Stimulated activated CD4-positive, alpha-beta T cell treated with anti-CD3 and anti-CD28 coated beads, Interleukin-1b, Interleukin-23, amount 100 ng/mL, for 4 hours (primary cell): Measurements from ENCODE around the gene TNFRSF6B.

Experiments used
- DNase-seq, 2 donors: peaks; one replicate each; pipeline ENCODE4 v3.0.0-alpha.2; 2020; ENCODE audit warnings: low read depth in 2 of 2

Gene TNFRSF6B

DNA sequence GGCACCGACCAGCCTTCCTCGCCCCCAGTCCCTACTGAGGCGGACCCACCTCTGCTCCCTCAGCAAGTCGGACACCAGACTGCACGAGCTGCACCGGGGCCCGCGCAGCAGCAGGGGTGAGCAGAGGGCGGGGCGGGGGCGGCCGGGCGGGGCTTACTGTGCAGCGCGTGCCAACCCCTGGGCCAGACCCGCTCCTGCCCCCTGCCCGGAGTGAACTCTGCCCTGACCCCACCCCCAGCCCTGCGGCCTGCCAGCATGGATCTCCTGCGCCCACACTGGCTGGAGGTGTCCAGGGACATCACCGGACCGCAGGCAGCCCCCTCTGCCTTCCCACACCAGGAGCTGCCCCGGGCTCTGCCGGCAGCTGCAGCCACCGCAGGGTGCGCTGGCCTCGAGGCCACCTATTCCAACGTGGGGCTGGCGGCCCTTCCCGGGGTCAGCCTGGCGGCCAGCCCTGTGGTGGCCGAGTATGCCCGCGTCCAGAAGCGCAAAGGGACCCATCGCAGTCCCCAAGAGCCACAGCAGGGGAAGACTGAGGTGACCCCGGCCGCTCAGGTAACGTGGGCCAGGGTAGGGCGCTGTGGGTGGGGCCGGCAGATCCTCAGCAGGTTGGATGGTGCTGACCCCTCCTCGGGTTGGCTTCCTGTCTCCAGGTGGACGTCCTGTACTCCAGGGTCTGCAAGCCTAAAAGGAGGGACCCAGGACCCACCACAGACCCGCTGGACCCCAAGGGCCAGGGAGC lies 41.7 kb downstream of the TNFRSF6B start:
- DNase-seq = no peak

DNA sequence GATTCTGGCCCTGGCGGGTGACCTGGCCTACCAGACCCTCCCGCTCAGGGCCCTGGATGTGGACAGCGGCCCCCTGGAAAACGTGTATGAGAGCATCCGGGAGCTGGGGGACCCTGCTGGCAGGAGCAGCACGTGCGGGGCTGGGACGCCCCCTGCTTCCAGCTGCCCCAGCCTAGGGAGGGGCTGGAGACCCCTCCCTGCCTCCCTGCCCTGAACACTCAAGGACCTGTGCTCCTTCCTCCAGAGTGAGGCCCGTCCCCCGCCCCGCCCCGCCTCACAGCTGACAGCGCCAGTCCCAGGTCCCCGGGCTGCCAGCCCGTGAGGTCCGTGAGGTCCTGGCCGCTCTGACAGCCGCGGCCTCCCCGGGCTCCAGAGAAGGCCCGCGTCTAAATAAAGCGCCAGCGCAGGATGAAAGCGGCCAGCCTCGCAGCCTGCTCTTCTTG lies 42.3 kb downstream of the TNFRSF6B start:
- DNase-seq = no peak

DNA sequence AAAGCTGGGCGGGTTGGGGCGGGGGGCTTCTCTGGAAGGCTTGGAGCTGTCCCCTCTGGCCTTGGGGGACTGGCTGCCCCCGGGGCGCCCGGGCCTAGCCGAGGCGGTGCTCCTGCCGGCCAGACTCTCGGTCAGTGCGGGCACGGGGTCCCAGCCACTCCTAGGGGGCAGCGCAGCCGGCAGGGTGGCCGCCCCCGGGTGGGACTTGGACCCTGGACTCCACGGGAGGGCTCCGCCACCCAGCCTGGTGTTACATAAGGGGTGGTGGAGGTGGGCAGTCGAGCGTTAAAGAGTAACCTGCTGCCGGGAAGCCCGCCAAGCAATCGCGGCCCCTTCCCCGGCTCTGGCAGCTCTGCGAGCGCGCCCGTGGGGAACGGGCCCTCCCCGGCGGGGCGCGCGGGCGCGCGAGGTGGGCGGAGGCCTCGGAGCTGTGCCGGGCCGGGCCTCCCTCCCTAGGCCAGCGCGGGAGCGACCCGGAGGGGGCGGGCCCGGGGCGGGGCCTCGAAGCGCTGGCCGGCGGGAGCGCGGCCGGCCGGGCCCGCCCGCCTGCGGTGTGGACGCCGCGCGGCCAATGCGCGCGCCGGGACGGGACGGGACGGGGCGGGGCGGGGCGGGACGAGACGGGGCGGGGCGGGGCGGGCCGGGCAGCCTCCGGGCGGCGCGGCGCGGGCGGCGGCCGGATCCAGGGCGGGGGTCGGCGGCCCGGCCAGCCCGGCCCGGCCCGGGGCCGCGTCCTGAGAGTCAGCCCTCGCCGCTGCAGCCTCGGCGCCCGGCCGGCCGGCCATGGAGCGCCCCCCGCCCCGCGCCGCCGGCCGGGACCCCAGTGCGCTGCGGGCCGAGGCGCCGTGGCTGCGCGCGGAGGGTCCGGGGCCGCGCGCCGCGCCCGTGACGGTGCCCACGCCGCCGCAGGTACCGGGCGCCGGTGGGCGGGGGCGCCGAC lies 42.9 kb downstream of the TNFRSF6B start, which contains the start of gene SLC2A4RG:
Gene SLC2A4RG (plus strand): TSS at position 647 of the 940 bp plus-strand sequence. CDS start 137 bp downstream, at position 784.
- DNase-seq = peak in 1 of 2 donors; percentile 66

- DNase-seq = no peak
These were observed 43.7 kb downstream of the TNFRSF6B start for GRCh38 chr20:63740070-63740626.

DNA sequence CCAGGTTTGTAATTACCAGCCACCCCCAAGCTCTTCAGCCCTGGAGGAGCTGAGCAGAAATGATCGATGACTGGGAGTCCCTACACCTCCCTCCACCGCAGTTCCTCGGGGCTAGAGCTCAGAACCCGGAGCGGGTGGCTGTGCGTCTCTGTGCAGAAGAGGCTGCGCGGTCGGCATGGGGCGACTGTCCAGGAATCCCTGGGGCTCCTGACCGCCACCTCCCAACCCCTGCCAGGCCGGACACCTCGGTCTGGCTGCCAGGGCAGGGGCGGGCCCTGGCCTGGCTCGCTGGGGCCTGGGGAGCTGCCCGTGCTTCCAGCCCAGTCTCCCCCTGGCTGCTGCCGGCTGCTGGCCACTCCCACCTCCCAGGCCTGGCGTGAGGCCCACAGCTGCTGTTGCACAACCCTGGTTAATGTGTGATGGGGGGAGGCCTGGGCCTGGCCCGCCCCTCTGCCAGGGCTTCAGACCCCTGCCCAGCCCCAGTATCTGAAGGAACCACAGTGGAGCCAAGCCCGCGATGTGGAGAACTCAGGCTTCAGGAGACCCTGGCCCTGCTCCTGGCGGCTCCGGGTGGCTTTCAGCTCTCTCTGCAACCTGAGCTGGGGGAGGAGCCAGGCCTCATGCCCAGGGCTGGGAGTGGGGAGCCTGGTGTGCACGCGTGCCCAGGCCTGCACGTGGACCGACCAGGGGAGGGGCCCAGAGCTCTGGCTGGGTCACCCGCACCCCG lies 44.3 kb downstream of the TNFRSF6B start:
- no peak for DNase-seq

- DNase-seq = no peak
These were observed 44.9 kb downstream of the TNFRSF6B start for GRCh38 chr20:63741354-63741675.

DNA sequence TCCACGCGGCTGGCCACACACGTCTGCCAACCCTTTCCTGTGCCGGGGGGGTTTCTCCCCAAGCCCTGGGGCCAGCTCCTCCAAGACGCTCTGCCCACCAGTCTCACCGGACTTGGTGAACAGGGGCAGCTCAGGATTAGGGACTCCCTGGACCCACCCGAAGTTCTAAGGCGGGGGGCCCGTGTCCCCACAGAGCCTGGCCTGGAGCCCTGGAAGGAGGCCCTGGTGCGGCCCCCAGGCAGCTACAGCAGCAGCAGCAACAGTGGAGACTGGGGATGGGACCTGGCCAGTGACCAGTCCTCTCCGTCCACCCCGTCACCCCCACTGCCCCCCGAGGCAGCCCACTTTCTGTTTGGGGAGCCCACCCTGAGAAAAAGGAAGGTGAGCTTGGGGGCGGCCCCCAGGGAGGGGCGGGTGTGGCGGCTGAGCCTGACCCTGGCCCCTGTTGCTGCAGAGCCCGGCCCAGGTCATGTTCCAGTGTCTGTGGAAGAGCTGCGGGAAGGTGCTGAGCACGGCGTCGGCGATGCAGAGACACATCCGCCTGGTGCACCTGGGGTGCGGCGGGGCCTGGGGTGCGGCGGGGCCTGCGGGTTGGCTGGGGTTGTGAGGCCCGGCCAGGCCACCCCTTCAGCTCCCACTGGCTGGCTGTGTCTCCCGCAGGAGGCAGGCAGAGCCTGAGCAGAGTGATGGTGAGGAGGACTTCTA lies 45.4 kb downstream of the TNFRSF6B start:
- no peak for DNase-seq

GRCh38 chr20:63742381-63743024 lies 46.1 kb downstream of the TNFRSF6B start:
- no peak for DNase-seq

DNA sequence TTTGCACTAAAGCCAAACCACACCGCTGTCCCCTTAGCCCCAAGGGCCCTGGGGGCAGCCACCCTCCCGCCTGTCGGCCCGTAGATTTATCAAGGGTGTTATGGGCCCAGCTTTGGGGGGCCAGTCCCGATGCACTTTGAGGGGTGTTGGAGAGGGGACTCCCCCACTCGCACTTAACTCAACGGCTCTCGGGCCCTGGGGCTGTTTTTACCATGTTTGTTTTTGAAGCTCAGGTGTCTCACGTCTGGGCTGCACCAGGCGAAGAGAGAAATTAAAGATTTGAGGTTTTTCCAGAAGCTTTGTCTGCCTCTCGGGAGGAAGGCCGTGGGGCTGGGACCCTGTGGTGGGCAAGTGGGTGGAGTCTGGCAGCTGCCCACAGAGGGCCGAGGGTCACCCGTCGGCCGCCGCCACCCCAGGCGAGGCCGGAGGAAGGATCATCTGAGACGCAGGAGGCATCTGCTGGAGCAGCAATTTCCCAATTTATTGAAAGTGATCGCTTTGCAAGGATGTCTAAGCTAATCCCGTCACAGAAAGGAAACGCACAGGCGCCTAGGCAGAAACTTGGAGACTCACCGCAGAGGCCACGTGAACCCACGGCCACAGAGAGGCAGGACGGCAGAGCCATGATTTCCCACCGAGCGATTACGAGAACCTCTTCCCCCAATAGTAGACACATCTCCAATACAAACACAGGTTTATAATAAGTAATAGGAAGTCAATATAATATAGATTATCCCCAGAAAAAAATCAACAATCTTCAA lies 46.9 kb downstream of the TNFRSF6B start:
- DNase-seq = no peak

- no peak for DNase-seq
These were observed 47.7 kb downstream of the TNFRSF6B start for GRCh38 chr20:63744158-63744557.

GRCh38 chr20:63744574-63745423 lies 48.3 kb downstream of the TNFRSF6B start:
- no peak for DNase-seq

DNA sequence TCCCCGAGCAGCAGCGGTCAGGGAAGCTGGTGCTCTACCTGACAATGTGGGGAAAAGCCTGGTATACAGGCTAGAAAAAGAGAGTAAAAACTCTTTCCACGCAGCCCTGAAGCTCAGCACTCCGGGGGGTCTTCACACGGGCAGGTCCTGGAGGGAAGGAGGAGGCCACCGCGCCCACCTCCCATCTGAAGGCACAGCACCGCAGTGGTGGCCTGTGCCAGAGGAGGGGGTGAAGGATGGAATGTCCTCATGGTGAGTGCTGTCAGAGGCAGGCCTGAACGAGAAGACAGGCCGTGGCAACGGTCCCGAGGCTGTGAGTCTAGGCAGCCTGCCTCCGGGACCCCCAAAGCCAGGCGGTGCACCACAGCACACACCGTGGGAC lies 49.0 kb downstream of the TNFRSF6B start:
- DNase-seq = no peak

GRCh38 chr20:63745961-63746731 lies 49.7 kb downstream of the TNFRSF6B start:
- DNase-seq = no peak

DNA sequence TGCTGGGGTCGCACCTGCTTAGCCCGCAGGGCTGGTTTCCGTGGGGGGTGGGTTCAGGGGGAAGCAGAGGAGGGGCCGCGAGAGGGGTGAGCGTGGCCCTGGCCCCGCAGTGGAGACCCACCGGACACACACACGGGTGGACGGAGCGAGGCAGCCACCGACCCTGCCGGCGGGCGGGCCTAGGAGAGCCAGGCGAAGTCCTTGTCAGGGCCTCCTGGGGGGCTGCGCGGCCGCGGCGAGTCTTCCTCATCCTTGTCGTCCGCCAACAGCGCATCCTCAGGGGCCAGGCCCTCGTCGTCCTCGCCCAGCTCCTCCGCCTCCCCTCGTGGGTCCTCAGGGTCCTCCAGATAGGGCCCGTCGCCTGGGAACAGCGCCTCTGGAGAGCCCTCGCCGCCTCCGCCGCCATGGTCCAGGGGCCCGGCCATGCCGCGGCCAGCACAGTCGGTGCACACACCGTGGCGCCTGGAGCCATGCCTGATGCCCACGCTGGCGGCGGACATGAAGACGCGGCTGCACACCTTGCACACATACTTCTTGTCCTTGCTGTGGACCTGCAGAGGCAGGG lies 50.4 kb downstream of the TNFRSF6B start:
- DNase-seq = no peak

DNA sequence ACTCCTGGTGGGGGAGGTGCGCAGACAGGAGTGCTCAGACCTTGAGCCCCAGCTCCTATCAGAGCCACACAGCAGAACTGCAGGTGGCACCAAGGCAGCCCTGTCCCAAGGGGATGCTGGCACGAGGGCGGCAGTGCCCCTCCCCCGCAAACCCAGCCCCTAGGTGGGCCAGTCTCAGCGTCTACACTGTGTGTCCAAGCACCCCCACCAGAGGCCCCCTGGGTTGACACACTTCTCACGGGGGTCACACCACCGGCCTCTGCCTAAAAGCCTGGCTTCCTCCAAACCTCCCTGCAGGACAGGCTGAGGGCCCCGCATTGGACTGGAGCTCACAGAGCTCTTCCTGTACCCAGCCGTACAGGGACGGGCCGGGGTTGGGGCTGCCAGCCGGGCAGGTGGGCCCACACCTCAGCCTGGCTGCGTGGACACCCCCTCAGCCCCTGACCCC lies 51.2 kb downstream of the TNFRSF6B start:
- DNase-seq = no peak
